ENCODE results near the gene DACH1.

DNA sequence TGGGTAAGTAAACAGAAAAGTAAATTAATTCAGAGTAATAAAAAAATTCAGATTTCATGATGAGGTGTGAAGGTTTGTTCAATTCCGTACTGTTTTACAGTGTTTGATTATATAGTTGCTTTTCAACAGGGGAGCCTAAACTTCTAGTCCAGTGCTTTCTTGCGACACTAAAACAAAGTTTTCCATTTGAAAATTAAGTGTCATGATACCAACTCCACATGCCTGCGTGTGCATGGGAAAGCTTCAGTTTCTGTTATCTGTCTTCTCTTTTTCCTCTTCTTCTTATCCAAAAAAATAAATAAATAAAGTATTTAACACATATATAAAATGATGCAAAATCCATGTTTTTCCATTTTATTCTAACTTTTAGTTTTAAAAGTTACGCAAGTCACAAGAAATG lies 165.3 kb downstream of the DACH1 start:
- TF ChIP-seq CTCF (IDR thresholded peaks at IDR 0.05) (no peak), POLR2AphosphoS5 (IDR thresholded peaks at IDR 0.05) (no peak), POLR2A (IDR thresholded peaks at IDR 0.05) (no peak)
